H9 (cell line): ENCODE results near the gene COL8A2. TPM values are rescaled to one million over a fixed set of nuclear protein-coding genes. Genes with fewer than 3 reads are reported as not detected.

ENCODE experiments used
- DNase-seq: peaks from one replicate; pipeline ENCODE4 v3.0.0-alpha.2; 2017
- H2AFZ ChIP-seq: one replicate; pipeline ENCODE4 v1.6.1; 2013; ENCODE audit warnings: mild to moderate bottlenecking, low read length, control low read depth, moderate library complexity
- H2AK5ac ChIP-seq: 2 replicates; pipeline ENCODE4 v1.6.1; 2013; ENCODE audit warnings: low read length, control low read depth, mixed read lengths; ENCODE audit not compliant: insufficient read length
- H2BK120ac ChIP-seq: one replicate; pipeline ENCODE4 v1.6.1; 2013; ENCODE audit warnings: low read depth, mild to moderate bottlenecking, low read length, control low read depth, inconsistent platforms; ENCODE audit not compliant: poor library complexity, severe bottlenecking
- H2BK12ac ChIP-seq: 2 replicates; pipeline ENCODE4 v1.6.1; 2013; ENCODE audit warnings: low read length, control low read depth, mixed read lengths, low read depth; ENCODE audit not compliant: insufficient read length
- H2BK15ac ChIP-seq: 2 replicates; pipeline ENCODE4 v1.6.1; 2013; ENCODE audit warnings: low read depth, low read length, control low read depth
- H2BK20ac ChIP-seq: one replicate; pipeline ENCODE4 v1.6.1; 2013; ENCODE audit warnings: low read depth, mild to moderate bottlenecking, low read length, control low read depth, inconsistent platforms; ENCODE audit not compliant: poor library complexity, severe bottlenecking
- H2BK5ac ChIP-seq: 2 replicates; pipeline ENCODE4 v1.6.1; 2013; ENCODE audit warnings: low read length, control low read depth, mixed read lengths; ENCODE audit not compliant: insufficient read length
- H3K14ac ChIP-seq: 2 replicates; pipeline ENCODE4 v1.6.1; 2013; ENCODE audit warnings: low read length, control low read depth; ENCODE audit not compliant: insufficient read depth
- H3K18ac ChIP-seq: 2 replicates; pipeline ENCODE4 v1.6.1; 2013; ENCODE audit warnings: low read depth, mild to moderate bottlenecking, mixed read lengths, low read length, control low read depth; ENCODE audit not compliant: insufficient read length
- H3K23ac ChIP-seq: 2 replicates; pipeline ENCODE4 v1.6.1; 2013; ENCODE audit warnings: low read length, control low read depth, mixed read lengths, low read depth; ENCODE audit not compliant: insufficient read length
- H3K23me2 ChIP-seq: 2 replicates; pipeline ENCODE4 v1.6.1; 2013; ENCODE audit warnings: low read depth, mild to moderate bottlenecking, mixed read lengths, low read length, control low read depth; ENCODE audit not compliant: insufficient read length, poor library complexity, severe bottlenecking
- H3K27ac ChIP-seq: 2 replicates; pipeline ENCODE4 v1.5.1; 2013; ENCODE audit warnings: low read length, control low read depth, mixed read lengths, low read depth; ENCODE audit not compliant: insufficient read length
- H3K27me3 ChIP-seq: 2 replicates; pipeline ENCODE4 v1.6.1; 2013; ENCODE audit warnings: low read length, control low read depth, inconsistent platforms; ENCODE audit not compliant: insufficient read depth
- H3K4ac ChIP-seq: 2 replicates; pipeline ENCODE4 v1.6.1; 2013; ENCODE audit warnings: low read depth, mild to moderate bottlenecking, control low read depth, inconsistent platforms, low read length, moderate library complexity
- H3K4me1 ChIP-seq: 2 replicates; pipeline ENCODE4 v1.6.1; 2013; ENCODE audit warnings: low read length, control low read depth, inconsistent platforms; ENCODE audit not compliant: insufficient read depth
- H3K4me2 ChIP-seq: 2 replicates; pipeline ENCODE4 v1.6.1; 2013; ENCODE audit warnings: low read length, control low read depth, mixed read lengths; ENCODE audit not compliant: insufficient read length, insufficient read depth
- H3K56ac ChIP-seq: 2 replicates; pipeline ENCODE4 v1.6.1; 2013; ENCODE audit warnings: low read depth, mild to moderate bottlenecking, mixed read lengths, low read length, control low read depth; ENCODE audit not compliant: insufficient read length
- H3K79me1 ChIP-seq: 2 replicates; pipeline ENCODE4 v1.6.1; 2013; ENCODE audit warnings: low read depth, mild to moderate bottlenecking, moderate library complexity, low read length, control low read depth, inconsistent platforms; ENCODE audit not compliant: insufficient read depth, poor library complexity, severe bottlenecking
- H3K79me2 ChIP-seq: 2 replicates; pipeline ENCODE4 v1.6.1; 2013; ENCODE audit warnings: low read length, control low read depth, inconsistent platforms; ENCODE audit not compliant: insufficient read depth
- H3K9ac ChIP-seq: 2 replicates; pipeline ENCODE4 v1.6.1; 2013; ENCODE audit warnings: low read length, control low read depth, mixed read lengths; ENCODE audit not compliant: insufficient read length; ENCODE audit errors: extremely low read depth
- H3K9me3 ChIP-seq: one replicate; pipeline ENCODE4 v1.6.1; 2013; ENCODE audit warnings: low read depth, low read length, inconsistent platforms; ENCODE audit not compliant: control insufficient read depth
- H3T11ph ChIP-seq: one replicate; pipeline ENCODE4 v1.6.1; 2013; ENCODE audit warnings: mild to moderate bottlenecking, low read length, control low read depth, inconsistent platforms
- H4K20me1 ChIP-seq: one replicate; pipeline ENCODE4 v1.6.1; 2013; ENCODE audit not compliant: control insufficient read depth, insufficient read length, insufficient read depth
- H4K5ac ChIP-seq: 2 replicates; pipeline ENCODE4 v1.6.1; 2013; ENCODE audit warnings: low read depth, mild to moderate bottlenecking, mixed read lengths, low read length, control low read depth; ENCODE audit not compliant: insufficient read length
- H4K8ac ChIP-seq: replicated peaks from 2 replicates; pipeline ENCODE4 v1.6.1; 2013; ENCODE audit warnings: low read length, control low read depth, mixed read lengths, low read depth; ENCODE audit not compliant: insufficient read length
- H4K91ac ChIP-seq: 2 replicates; pipeline ENCODE4 v1.6.1; 2013; ENCODE audit warnings: low read depth, mild to moderate bottlenecking, moderate library complexity, mixed read lengths, low read length, control low read depth; ENCODE audit not compliant: insufficient read length
- H3K27ac Mint-ChIP-seq, 3 experiments: 2 replicates in 2 of 3; 3 replicates in 1 of 3; pipeline ENCODE4 v1.8.0; 2020 to 2021; ENCODE audit warnings: mixed read lengths in 3 of 3, mild to moderate bottlenecking in 1 of 3, moderate library complexity in 1 of 3
- H3K27me3 Mint-ChIP-seq: 2 replicates; pipeline ENCODE4 v1.8.0; 2021; ENCODE audit warnings: low read depth, mild to moderate bottlenecking, moderate library complexity, mixed read lengths
- H3K36me3 Mint-ChIP-seq, 3 experiments: 2 replicates in 2 of 3; 3 replicates in 1 of 3; pipeline ENCODE4 v1.8.0; 2020 to 2021; ENCODE audit warnings: low read depth in 3 of 3, mixed read lengths in 3 of 3; ENCODE audit not compliant: insufficient read depth in 1 of 3
- H3K4me1 Mint-ChIP-seq, 2 experiments: 2 replicates each; pipeline ENCODE4 v1.8.0; 2020; ENCODE audit warnings: mixed read lengths in 2 of 2
- H3K4me3 Mint-ChIP-seq, 2 experiments: 2 replicates in 1 of 2; 3 replicates in 1 of 2; pipeline ENCODE4 v1.8.0; 2020 to 2021; ENCODE audit warnings: mild to moderate bottlenecking in 2 of 2, mixed read lengths in 2 of 2, moderate library complexity in 1 of 2
- H3K9me3 Mint-ChIP-seq, 2 experiments: 2 replicates in 1 of 2; 3 replicates in 1 of 2; pipeline ENCODE4 v1.8.0; 2020; ENCODE audit warnings: mild to moderate bottlenecking in 2 of 2, mixed read lengths in 2 of 2, moderate library complexity in 1 of 2
- WGBS: extraction: QIAGEN DNeasy Blood & Tissue Kit; methylation state at CpG from one replicate; pipeline ENCODE4 v1.1.7; 2013; ENCODE audit warnings: missing lambda C conversion rate, low lambda C conversion rate, mixed read lengths; ENCODE audit not compliant: insufficient read length; ENCODE audit errors: extremely low coverage; 5-methylcytosine and 5-hydroxymethylcytosine counted together
- total RNA-seq: library from RNA; stranded (reverse); gene quantifications from 2 replicates; pipeline ENCODE4 v1.2.1, GENCODE V29; 2021
- TF ChIP-seq, protein P1 (sequence below): fragments of 200-600 bp; sonication (generic); conservative IDR thresholded peaks from 3 replicates; pipeline ENCODE4 v1.8.0; 2021; ENCODE audit warnings: antibody characterized with exemption, mild to moderate bottlenecking

COL8A2 gene
- total RNA-seq, 1 experiment from 2014 or later = 1.5 TPM

DNA sequence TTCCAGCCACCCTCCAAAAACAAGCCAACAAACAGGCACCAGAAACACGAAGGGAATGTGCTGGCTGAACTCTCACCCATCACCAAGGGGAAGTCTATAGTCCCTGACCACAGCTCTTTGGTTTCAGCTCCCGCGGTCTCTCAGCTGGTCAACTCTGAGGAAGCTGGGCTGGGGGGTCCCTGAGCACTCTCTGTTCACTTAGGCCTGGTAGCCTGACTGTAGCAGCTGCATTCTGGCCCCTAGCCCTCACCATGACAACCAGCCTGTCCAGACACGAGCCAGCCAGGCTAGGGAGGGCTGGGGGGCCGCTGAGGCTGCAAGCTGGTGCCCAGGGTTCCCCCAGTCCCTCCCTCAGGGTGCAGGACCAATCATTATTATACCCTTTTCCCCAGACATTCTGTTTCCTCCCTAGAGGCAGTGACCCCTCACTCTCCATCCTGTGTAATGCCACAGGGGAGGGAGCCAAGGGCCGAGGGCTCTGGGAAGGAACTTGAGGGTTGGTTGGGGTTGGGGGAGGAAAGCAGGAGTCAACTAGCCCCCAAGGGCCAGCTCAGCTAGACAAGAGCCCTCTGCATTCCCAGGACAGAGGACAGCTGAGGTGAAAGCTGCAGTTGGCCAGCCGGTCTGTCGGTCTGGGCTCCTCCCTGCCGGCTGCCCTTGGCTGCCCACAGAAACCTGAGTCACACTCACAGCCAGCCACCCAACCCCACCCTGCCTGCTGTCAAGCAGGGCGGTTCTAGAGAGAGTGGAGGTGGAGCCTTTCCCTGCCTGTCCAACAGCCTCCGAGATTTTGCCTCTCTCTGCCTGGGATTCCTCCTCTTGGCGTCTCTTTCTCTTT is 25.5 kb upstream of the COL8A2 start:
- Histone ChIP-seq H2BK120ac (no peak overlapping the region), H3K79me1 (no peaks in the 10 kb centered on the region), H3K23me2 (peaks cover 9% of the 10 kb centered on the region), H3K23ac (no peak overlapping the region), H3K14ac (peak overlapping the region; percentile 26; the same call in 1 of the 2 replicates), H4K5ac (no peak overlapping the region), H4K91ac (no peak overlapping the region), H3K27me3 (peaks cover 24% of the 10 kb centered on the region; the same call in 1 of the 2 replicates), H3T11ph (no peak overlapping the region), H3K4me2 (peak overlapping the region; percentile 44), H4K20me1 (no peaks in the 10 kb centered on the region), H3K79me2 (no peaks in the 10 kb centered on the region), H3K9ac (no peak overlapping the region), H3K27ac (no peak overlapping the region), H2BK12ac (no peak overlapping the region), H3K4me1 (no peaks in the 10 kb centered on the region; the same call in 1 of the 2 replicates), H4K8ac (no peak overlapping the region), H2AK5ac (no peak overlapping the region), H3K56ac (no peak overlapping the region), H3K18ac (peak overlapping the region; percentile 22), H2BK5ac (no peak overlapping the region), H3K9me3 (no peaks in the 10 kb centered on the region), H3K4ac (no peak overlapping the region), H2BK15ac (no peak overlapping the region), H2AFZ (no peak overlapping the region), H2BK20ac (no peak overlapping the region)
- DNase-seq = peak; percentile 97
- peak overlapping the region; percentile 50 to 94 (median 87); a peak in 4 of 7 replicates for H3K27ac Mint-ChIP-seq
- TF ChIP-seq, protein P1, sequence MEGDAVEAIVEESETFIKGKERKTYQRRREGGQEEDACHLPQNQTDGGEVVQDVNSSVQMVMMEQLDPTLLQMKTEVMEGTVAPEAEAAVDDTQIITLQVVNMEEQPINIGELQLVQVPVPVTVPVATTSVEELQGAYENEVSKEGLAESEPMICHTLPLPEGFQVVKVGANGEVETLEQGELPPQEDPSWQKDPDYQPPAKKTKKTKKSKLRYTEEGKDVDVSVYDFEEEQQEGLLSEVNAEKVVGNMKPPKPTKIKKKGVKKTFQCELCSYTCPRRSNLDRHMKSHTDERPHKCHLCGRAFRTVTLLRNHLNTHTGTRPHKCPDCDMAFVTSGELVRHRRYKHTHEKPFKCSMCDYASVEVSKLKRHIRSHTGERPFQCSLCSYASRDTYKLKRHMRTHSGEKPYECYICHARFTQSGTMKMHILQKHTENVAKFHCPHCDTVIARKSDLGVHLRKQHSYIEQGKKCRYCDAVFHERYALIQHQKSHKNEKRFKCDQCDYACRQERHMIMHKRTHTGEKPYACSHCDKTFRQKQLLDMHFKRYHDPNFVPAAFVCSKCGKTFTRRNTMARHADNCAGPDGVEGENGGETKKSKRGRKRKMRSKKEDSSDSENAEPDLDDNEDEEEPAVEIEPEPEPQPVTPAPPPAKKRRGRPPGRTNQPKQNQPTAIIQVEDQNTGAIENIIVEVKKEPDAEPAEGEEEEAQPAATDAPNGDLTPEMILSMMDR = no peak
- H3K36me3 Mint-ChIP-seq = peaks cover 5 to 6% (median 6%) of the 10 kb centered on the region in 3 experiments; a peak in 5 of 7 replicates
- H3K4me1 Mint-ChIP-seq = peaks cover 30 to 40% of the 10 kb centered on the region in 2 experiments
- peaks cover 36% of the 10 kb centered on the region for H3K27me3 Mint-ChIP-seq
- H3K4me3 Mint-ChIP-seq = peak overlapping the region; percentile 87 to 93; a peak in 3 of 5 replicates
- no CpG with 5 or more reads among the region's 12 CpGs for WGBS
- no peaks in the 10 kb centered on the region; a peak in 1 of 5 replicates for H3K9me3 Mint-ChIP-seq
